Heart left ventricle (tissue), 16 donors: ENCODE results near the gene BMPER. TPM values are rescaled to one million over a fixed set of nuclear protein-coding genes. Genes with fewer than 3 reads are reported as not detected.

Source experiments
- ATAC-seq, 4 donors: fragments of 200-7000 bp; cut with Tn5 transposase; one replicate each; pipeline ENCODE4 v1.9.1; 2020 to 2022; ENCODE audit warnings: moderate library complexity in 4 of 4, mild to moderate bottlenecking in 3 of 4, moderate number of reproducible peaks in 1 of 4
- DNase-seq, 5 donors: peaks; one replicate each; pipeline ENCODE4 v3.0.0-alpha.2; 2020
- H3K27ac ChIP-seq, 12 donors: fragments of 200-600 bp; sonication (generic) in 4 of 12; one replicate each; pipeline versions ENCODE4 v1.5.0 to v1.8.0; 2016 to 2022; ENCODE audit warnings: mild to moderate bottlenecking in 2 of 12
- H3K27me3 ChIP-seq, 9 donors: fragments of 200-600 bp; sonication (generic) in 2 of 9; one replicate each; pipeline versions ENCODE4 v1.5.1 to v1.8.0; 2016 to 2022; ENCODE audit warnings: mild to moderate bottlenecking in 3 of 9
- H3K36me3 ChIP-seq, 9 donors: fragments of 200-600 bp; sonication (generic) in 2 of 9; one replicate each; pipeline versions ENCODE4 v1.5.0 to v1.8.0; 2018 to 2022; ENCODE audit warnings: mild to moderate bottlenecking in 2 of 9
- H3K4me1 ChIP-seq, 12 donors: fragments of 200-600 bp; sonication (generic) in 4 of 12; one replicate each; pipeline versions ENCODE4 v1.5.0 to v1.8.0; 2016 to 2022; ENCODE audit warnings: mild to moderate bottlenecking in 3 of 12
- H3K4me3 ChIP-seq, 12 donors: fragments of 200-600 bp; sonication (generic) in 4 of 12; one replicate each; pipeline versions ENCODE4 v1.5.0 to v1.8.0; 2017 to 2022; ENCODE audit warnings: mild to moderate bottlenecking in 9 of 12, moderate library complexity in 4 of 12
- H3K9me3 ChIP-seq, 12 donors: fragments of 200-600 bp; sonication (generic) in 4 of 12; one replicate each; pipeline versions ENCODE4 v1.5.0 to v1.8.0; 2016 to 2022; ENCODE audit warnings: mild to moderate bottlenecking in 1 of 12
- POLR2A ChIP-seq, 2 donors: fragments of 450-650 bp; IDR thresholded peaks; one replicate each; pipeline ENCODE4 v1.6.1; 2017; ENCODE audit warnings: antibody characterized with exemption in 2 of 2, mild to moderate bottlenecking in 2 of 2, moderate library complexity in 2 of 2
- whole genome bisulfite sequencing, 4 donors: extraction: QIAGEN DNeasy Blood & Tissue Kit in 2 of 4; methylation state at CpG; one replicate each; pipeline versions ENCODE4 v1.1.5 to v1.1.7; 2013 to 2018; 5-methylcytosine and 5-hydroxymethylcytosine counted together
- intact Hi-C, 10 donors: fragments of 100-400 bp; cut with DNase I; formaldehyde crosslinking; loops; one replicate each; pipeline versions ENCODE4 v1.11.1 to v1.14.2; 2022
- polyA plus RNA-seq, 2 donors: library from polyadenylated mRNA; stranded (reverse); fragments of 200-250 nt; gene quantifications; one replicate each; pipeline ENCODE4 v1.2.3, GENCODE V29; 2013
- total RNA-seq, 9 donors: library from RNA; depleted of rRNA in 2 of 9; stranded (reverse); fragments of >200 nt in 2 of 9; fragmentation: NEBNext Ultra II Directional in 3 of 9; extraction: Animal tissue kit (Norgen Biotek cat#: 25700) in 3 of 9; gene quantifications; one replicate each; pipeline versions ENCODE4 v1.1.0 to v1.2.4, GENCODE V29; 2016 to 2023
- TF ChIP-seq, protein P1 (sequence below), 12 donors: fragments of 200-600 bp; sonication (generic) in 4 of 12; IDR thresholded peaks; one replicate each; pipeline versions ENCODE4 v1.5.0 to v1.8.0; 2018 to 2022; ENCODE audit warnings: antibody characterized with exemption in 12 of 12, mild to moderate bottlenecking in 5 of 12
- donor health status: ischemic (EF 13 %, LVEDD 7.1; RV severe dilation, severe dysfunction).
- donor health status: healthy with polysubstance abuse.
- donor health status: DM: no; HTN: yes; CAD: no.
- donor health status: DM: no; HTN: no; CAD: no.
- donor health status: ischemic (EF 25% LVEDD 6.9; RV normal size, moderate dysfunction).
- donor health status: ischemic (EF 25% LVEDD 5.7; RV mildly dilated, moderate dysfunction).
- donor health status: healthy.
- donor health status: DM: yes; HTN: yes; CAD: no.
- donor health status: ischemic (EF 35%, LVEDD 5.7; RV mildly dilated, moderate dysfunction).
- donor health status: nonischemic (EF 11% LVEDD 7.7; RV severe dilation, severe dysfunction).
- donor health status: DM: yes; HTN: yes; CAD: no.
- donor health status: PGD.
- donor health status: ischemic (EF 29% LVEDD 5.4; RV normal size, mild dysfunction).
- donor health status: nonischemic (EF 23%, LVEDD 6.1; RV moderate dilation, normal function).

Gene BMPER
- total and polyA plus RNA-seq, 11 donors = 0.05 to 4.2 (median 0.85) TPM

DNA sequence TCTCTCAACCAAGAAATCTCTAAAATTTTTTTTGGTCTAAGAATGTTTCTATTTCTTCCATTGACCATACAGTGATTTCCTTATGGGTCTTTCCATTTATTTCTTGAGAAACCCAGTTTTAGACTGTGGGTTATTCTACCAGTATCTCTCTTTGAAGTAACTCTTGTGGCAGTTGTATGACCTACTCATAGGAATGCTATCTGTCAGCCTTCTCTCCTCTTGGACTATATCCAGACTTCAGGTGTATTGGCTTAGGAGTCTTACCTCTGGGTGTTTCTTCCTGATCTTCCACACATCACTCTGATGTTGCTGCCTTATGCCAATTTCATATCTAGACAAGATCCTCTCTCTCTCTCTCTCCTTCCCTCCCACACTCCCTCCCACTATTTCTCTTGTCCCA lies 178.1 kb downstream of the BMPER start:
- ATAC-seq (no peak), DNase-seq (no peak)
- Histone ChIP-seq H3K27ac (no peak overlapping the region), H3K4me1 (no peaks in the 10 kb centered on the region), H3K4me3 (no peak overlapping the region), H3K36me3 (no peaks in the 10 kb centered on the region), H3K9me3 (no peaks in the 10 kb centered on the region), H3K27me3 (no peaks in the 10 kb centered on the region)
- no peak for TF ChIP-seq POLR2A (IDR thresholded peaks at IDR 0.05)
- TF ChIP-seq, protein P1, sequence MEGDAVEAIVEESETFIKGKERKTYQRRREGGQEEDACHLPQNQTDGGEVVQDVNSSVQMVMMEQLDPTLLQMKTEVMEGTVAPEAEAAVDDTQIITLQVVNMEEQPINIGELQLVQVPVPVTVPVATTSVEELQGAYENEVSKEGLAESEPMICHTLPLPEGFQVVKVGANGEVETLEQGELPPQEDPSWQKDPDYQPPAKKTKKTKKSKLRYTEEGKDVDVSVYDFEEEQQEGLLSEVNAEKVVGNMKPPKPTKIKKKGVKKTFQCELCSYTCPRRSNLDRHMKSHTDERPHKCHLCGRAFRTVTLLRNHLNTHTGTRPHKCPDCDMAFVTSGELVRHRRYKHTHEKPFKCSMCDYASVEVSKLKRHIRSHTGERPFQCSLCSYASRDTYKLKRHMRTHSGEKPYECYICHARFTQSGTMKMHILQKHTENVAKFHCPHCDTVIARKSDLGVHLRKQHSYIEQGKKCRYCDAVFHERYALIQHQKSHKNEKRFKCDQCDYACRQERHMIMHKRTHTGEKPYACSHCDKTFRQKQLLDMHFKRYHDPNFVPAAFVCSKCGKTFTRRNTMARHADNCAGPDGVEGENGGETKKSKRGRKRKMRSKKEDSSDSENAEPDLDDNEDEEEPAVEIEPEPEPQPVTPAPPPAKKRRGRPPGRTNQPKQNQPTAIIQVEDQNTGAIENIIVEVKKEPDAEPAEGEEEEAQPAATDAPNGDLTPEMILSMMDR (IDR thresholded peaks at IDR 0.05) = no peak
- intact Hi-C loops = no loop called here

GRCh38 chr7:34084651-34085050 lies 179.3 kb downstream of the BMPER start:
- DNase-seq (no peak), ATAC-seq (no peak)
- no peak overlapping the region for H3K27ac ChIP-seq
- no peaks in the 10 kb centered on the region for H3K36me3 ChIP-seq
- 91 to 100% (median 97%) methylated on average over 1 of the region's 1 CpG for WGBS, 4 donors
- H3K4me3 ChIP-seq = no peak overlapping the region
- H3K9me3 ChIP-seq = no peaks in the 10 kb centered on the region
- H3K4me1 ChIP-seq = no peaks in the 10 kb centered on the region
- TF ChIP-seq POLR2A (IDR thresholded peaks at IDR 0.05) = no peak
- TF ChIP-seq, protein P1 (IDR thresholded peaks at IDR 0.05) = no peak
- H3K27me3 ChIP-seq = no peaks in the 10 kb centered on the region
- intact Hi-C loops = no loop called here

GRCh38 chr7:34086064-34086463 lies 180.7 kb downstream of the BMPER start:
- no peak for ATAC-seq
- Histone ChIP-seq H3K27ac (no peak overlapping the region), H3K4me3 (no peak overlapping the region), H3K9me3 (no peaks in the 10 kb centered on the region), H3K27me3 (no peaks in the 10 kb centered on the region), H3K4me1 (peaks cover 0 to 4% (median 0%) of the 10 kb centered on the region in 12 donors), H3K36me3 (no peaks in the 10 kb centered on the region)
- DNase-seq = no peak
- WGBS, 4 donors = 90 to 96% (median 95%) methylated on average over 5 of the region's 5 CpGs
- TF ChIP-seq POLR2A (IDR thresholded peaks at IDR 0.05) = no peak
- TF ChIP-seq, protein P1 (IDR thresholded peaks at IDR 0.05) = no peak
- intact Hi-C loops = no loop called here

GRCh38 chr7:34086981-34087380 lies 181.6 kb downstream of the BMPER start:
- ATAC-seq = no peak
- no peak overlapping the region for H3K27ac ChIP-seq
- TF ChIP-seq POLR2A (IDR thresholded peaks at IDR 0.05) = no peak
- TF ChIP-seq, protein P1 (IDR thresholded peaks at IDR 0.05) = no peak
- H3K9me3 ChIP-seq = no peaks in the 10 kb centered on the region
- H3K4me3 ChIP-seq = no peak overlapping the region
- H3K27me3 ChIP-seq = no peaks in the 10 kb centered on the region
- intact Hi-C loops = no loop called here
- H3K4me1 ChIP-seq = peaks cover 0 to 4% (median 0%) of the 10 kb centered on the region in 12 donors
- WGBS, 4 donors = 90 to 96% (median 92%) methylated on average over 5 of the region's 5 CpGs
- DNase-seq = no peak
- H3K36me3 ChIP-seq = no peaks in the 10 kb centered on the region
